HEK293 (cell line): ENCODE measurements around the gene GRAMD4.

ENCODE experiments used
- CTCF ChIA-PET: fragments of 350-600 bp; formaldehyde crosslinking; extraction: SDS; loops from one replicate; lab custom pipeline; 2021; ENCODE audit warnings: antibody characterized with exemption; lab: Yijun Ruan, JAX
- POLR2A ChIA-PET: fragments of 300-600 bp; formaldehyde crosslinking; extraction: SDS; loops from one replicate; lab custom pipeline; 2020; ENCODE audit warnings: antibody characterized with exemption, inconsistent platforms; lab: Yijun Ruan, JAX
- H3K27ac ChIP-seq: fragments of 200-500 bp; sonication (Bioruptor generic); 2 replicates; pipeline ENCODE4 v1.5.1; 2014; ENCODE audit warnings: low read depth, low read length, control low read depth, inconsistent platforms; ENCODE audit errors: extremely low read depth
- H3K36me3 ChIP-seq, 2 experiments: fragments of 200-500 bp in 1 of 2; sonication (Bioruptor generic) in 1 of 2; 1 replicate in 1 of 2; 2 replicates in 1 of 2; pipeline ENCODE4 v1.5.1; 2014 to 2017; ENCODE audit warnings: inconsistent platforms in 2 of 2, low read length in 2 of 2; ENCODE audit not compliant: control insufficient read depth in 2 of 2, insufficient read depth in 1 of 2
- H3K4me1 ChIP-seq: fragments of 200-500 bp; sonication (Bioruptor generic); 2 replicates; pipeline ENCODE4 v1.5.1; 2014; ENCODE audit warnings: mild to moderate bottlenecking, low read length, inconsistent platforms; ENCODE audit not compliant: control insufficient read depth, insufficient read depth
- H3K4me3 ChIP-seq: 2 replicates; pipeline ENCODE4 v1.5.1; 2011; ENCODE audit warnings: low read depth, mild to moderate bottlenecking, control low read depth, low read length, moderate library complexity
- H3K9me3 ChIP-seq: fragments of 200-500 bp; sonication (Bioruptor generic); 2 replicates; pipeline ENCODE4 v1.5.1; 2014; ENCODE audit warnings: low read depth, low read length, inconsistent platforms; ENCODE audit not compliant: control insufficient read depth, insufficient read depth
- ATF2 ChIP-seq: fragments of 450-650 bp; formaldehyde crosslinking; IDR thresholded peaks from 2 replicates; pipeline ENCODE4 v1.5.1; 2016; ENCODE audit warnings: missing biosample characterization, missing genetic modification characterization, low read depth
- KLF17 ChIP-seq: fragments of 450-650 bp; formaldehyde crosslinking; IDR thresholded peaks from 2 replicates; pipeline ENCODE4 v1.5.1; 2016; ENCODE audit warnings: missing biosample characterization, missing genetic modification characterization
- MEIS1 ChIP-seq: sonication (generic); formaldehyde crosslinking; IDR thresholded peaks from 2 replicates; pipeline ENCODE4 v1.8.1; 2022; ENCODE audit warnings: missing genetic modification reagents, mild to moderate bottlenecking, borderline replicate concordance
- PRDM6 ChIP-seq: fragments of 450-650 bp; formaldehyde crosslinking; IDR thresholded peaks from 2 replicates; pipeline ENCODE4 v1.5.1; 2017; ENCODE audit warnings: missing biosample characterization, missing genetic modification characterization
- TCF7L2 ChIP-seq: IDR thresholded peaks from 2 replicates; pipeline ENCODE4 v1.6.1; 2011; ENCODE audit warnings: low read depth, mild to moderate bottlenecking, inconsistent platforms, low read length, moderate library complexity, borderline replicate concordance
- ZIC2 ChIP-seq: fragments of 450-650 bp; formaldehyde crosslinking; IDR thresholded peaks from 2 replicates; pipeline ENCODE4 v1.5.1; 2016; ENCODE audit warnings: missing biosample characterization, missing genetic modification characterization
- ZNF148 ChIP-seq: fragments of 450-650 bp; formaldehyde crosslinking; IDR thresholded peaks from 2 replicates; pipeline ENCODE4 v1.5.0; 2017; ENCODE audit warnings: missing biosample characterization, missing genetic modification characterization, borderline replicate concordance
- ZNF580 ChIP-seq: fragments of 450-650 bp; formaldehyde crosslinking; IDR thresholded peaks from 2 replicates; pipeline ENCODE4 v1.5.1; 2016; ENCODE audit warnings: missing biosample characterization, missing genetic modification characterization
- ZNF624 ChIP-seq: fragments of 450-650 bp; formaldehyde crosslinking; IDR thresholded peaks from 2 replicates; pipeline ENCODE4 v1.5.1; 2017; ENCODE audit warnings: missing biosample characterization, missing genetic modification characterization
- ZNF626 ChIP-seq: fragments of 450-650 bp; sonication (Bioruptor Pico); formaldehyde crosslinking; IDR thresholded peaks from 2 replicates; pipeline ENCODE4 v1.5.1; 2018; ENCODE audit warnings: missing biosample characterization, missing genetic modification characterization, inconsistent platforms
- ZSCAN18 ChIP-seq: fragments of 450-650 bp; formaldehyde crosslinking; IDR thresholded peaks from 2 replicates; pipeline ENCODE4 v1.5.1; 2016; ENCODE audit warnings: missing biosample characterization, missing genetic modification characterization

Gene GRAMD4

GRCh38 chr22:46639843-46640242, 19.7 kb downstream of the GRAMD4 start:
- ChIA-PET CTCF (no interaction called here), POLR2A (no interaction called here)
- H3K27ac ChIP-seq, result no peak overlapping the region

GRCh38 chr22:46640293-46641055, 20.3 kb downstream of the GRAMD4 start:
- ChIA-PET POLR2A (no interaction called here), CTCF (no interaction called here)
- no peaks in the 10 kb centered on the region for H3K9me3 ChIP-seq
- H3K4me1 ChIP-seq, result no peaks in the 10 kb centered on the region
- no peak overlapping the region for H3K27ac ChIP-seq
- no peak for TF ChIP-seq KLF17 (tag by site-specific recombination)
- no peak for TF ChIP-seq ATF2 (tag by site-specific recombination)
- no peak for TF ChIP-seq PRDM6 (tag by site-specific recombination)
- TF ChIP-seq TCF7L2, result no peak
- no peak for TF ChIP-seq ZNF148 (tag by site-specific recombination)
- no peak for TF ChIP-seq ZNF580 (tag by site-specific recombination)
- no peak for TF ChIP-seq ZNF624 (tag by site-specific recombination)
- no peak for TF ChIP-seq MEIS1
- no peak for TF ChIP-seq ZSCAN18
- peaks cover 0 to 6% of the 10 kb centered on the region in 2 experiments; a peak in 1 of 3 replicates for H3K36me3 ChIP-seq
- H3K4me3 ChIP-seq, result no peak overlapping the region

More at GRCh38 chr22:46639843-46640242, 19.7 kb downstream of the GRAMD4 start:
- H3K9me3 ChIP-seq, result no peaks in the 10 kb centered on the region
- peaks cover 0 to 6% of the 10 kb centered on the region in 2 experiments; a peak in 1 of 3 replicates for H3K36me3 ChIP-seq
- no peak for TF ChIP-seq ZNF626 (tag by site-specific recombination)
- peak; percentile 75 for TF ChIP-seq ZIC2 (tag by site-specific recombination)
- H3K4me1 ChIP-seq, result no peaks in the 10 kb centered on the region
- no peak overlapping the region for H3K4me3 ChIP-seq
